NCI-H2029 treated with DMSO at 0.1 percent for 48 hours (cell line): Measurements from ENCODE around the gene BID.

Experiments used
- DNase-seq: peaks from one replicate; lab custom pipeline; 2025; lab: John Stamatoyannopoulos, UW

Gene BID

GRCh38 chr22:17734187-17734586 is 40.1 kb downstream of the BID start:
- DNase-seq: no peak

DNA sequence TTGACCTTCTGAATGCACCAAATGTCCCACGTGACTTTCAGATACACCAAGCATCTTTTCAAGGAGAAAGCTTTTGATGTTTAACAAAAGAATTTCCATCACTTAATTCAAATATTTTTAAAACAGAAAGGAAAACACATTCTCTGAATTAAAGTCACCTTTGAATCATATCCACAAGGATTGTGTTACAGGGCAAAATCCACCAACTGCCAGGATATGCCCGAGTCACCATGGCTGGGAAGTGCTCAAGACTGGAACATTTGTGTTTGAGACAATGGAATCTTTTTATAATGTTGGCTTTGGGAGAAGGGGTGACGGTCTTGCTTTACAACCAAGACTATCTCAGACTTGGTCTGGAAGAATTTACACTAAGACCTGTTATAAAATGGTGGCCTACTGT is 40.8 kb downstream of the BID start:
- DNase-seq: no peak

GRCh38 chr22:17732251-17732854 is 41.9 kb downstream of the BID start:
- no peak for DNase-seq

GRCh38 chr22:17729561-17729960 is 44.7 kb downstream of the BID start:
- no peak for DNase-seq

DNA sequence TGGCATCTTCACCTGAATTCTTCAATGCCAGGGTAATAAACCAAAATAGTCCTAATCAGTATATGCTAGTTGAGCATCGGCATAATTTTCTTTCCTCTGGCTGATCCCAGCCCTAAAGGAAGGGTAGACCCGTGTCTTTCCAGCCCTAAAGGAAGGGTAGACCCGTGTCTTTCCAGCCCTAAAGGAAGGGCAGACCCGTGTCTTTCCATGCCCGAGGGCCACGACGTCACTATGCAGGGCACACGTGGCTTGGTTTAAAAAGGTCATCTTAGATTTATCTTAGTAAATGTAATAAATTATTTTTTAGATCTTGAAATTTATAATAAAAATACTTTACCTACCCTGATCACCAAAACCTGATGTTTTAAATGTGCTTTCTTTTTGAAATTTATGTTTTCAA is 45.5 kb downstream of the BID start:
- no peak for DNase-seq

DNA sequence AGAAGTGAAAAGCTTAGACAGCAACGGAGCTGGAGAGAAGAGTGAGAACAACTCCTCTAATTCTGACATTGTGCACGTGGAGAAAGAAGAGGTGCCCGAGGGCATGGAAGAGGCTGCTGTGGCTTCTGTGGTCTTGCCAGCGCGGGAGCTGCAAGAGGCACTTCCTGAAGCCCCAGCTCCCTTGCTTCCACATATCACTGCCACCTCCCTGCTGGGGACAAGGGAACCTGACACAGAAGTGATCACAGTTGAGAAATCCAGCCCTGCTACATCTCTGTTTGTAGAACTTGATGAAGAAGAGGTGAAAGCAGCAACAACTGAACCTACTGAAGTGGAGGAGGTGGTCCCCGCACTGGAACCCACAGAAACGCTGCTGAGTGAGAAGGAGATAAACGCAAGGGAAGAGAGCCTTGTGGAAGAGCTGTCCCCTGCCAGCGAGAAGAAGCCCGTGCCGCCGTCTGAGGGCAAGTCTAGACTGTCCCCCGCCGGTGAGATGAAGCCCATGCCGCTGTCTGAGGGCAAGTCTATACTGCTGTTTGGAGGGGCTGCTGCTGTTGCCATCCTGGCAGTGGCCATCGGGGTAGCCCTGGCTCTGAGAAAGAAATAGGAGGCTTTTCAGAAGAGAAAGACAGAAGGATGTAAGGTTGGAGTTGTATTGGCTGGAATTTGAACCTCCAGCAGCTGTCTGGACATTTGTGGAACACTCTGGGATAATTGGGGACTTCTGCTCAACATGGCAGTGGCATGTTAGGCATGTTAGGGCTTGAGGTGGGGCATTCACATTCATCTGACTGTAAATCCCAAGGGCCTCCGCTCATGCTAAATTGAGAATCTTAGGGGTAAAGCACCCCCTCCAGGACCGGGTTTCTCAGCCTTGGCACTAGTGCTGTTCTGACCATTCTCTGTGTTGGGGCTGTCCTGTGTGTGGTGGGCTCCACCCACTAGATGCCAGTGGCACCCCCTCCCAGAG is 47.1 kb downstream of the BID start:
- DNase-seq: no peak

DNA sequence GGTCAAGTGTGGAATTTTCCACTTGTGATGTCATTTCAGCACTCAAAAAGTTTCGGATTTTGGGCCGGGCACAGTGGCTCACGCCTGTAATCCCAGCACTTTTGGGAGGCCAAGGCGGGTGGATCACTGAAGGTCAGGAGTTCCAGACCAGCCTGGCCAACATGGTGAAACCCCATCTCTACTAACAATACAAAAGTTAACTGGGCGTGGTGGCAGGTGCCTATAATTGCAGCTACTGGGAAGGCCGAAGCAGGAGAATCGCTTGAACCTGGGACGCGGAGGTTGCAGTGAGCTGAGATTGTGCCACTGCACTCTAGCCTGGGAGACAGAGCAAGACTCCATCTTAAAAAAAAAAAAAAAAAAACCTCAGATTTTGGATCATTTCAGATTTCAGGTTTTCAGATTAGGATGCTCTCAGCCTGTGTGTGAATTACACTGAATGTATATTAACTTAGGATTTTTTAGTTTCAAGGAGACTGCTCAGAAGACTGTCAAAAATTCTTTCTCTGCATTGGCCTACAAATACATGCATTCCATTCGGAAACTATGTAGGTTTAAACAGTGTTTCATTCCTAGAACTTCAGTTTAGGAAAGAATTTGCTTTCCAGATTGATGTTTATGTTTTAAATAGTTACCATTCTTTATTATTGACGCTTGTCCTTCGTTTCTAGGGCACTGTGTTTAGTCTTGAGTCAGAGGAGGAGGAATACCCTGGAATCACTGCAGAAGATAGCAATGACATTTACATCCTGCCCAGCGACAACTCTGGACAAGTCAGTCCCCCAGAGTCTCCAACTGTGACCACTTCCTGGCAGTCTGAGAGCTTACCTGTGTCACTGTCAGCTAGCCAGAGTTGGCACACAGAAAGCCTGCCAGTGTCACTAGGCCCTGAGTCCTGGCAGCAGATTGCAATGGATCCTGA is 48.0 kb downstream of the BID start:
- DNase-seq: no peak

DNA sequence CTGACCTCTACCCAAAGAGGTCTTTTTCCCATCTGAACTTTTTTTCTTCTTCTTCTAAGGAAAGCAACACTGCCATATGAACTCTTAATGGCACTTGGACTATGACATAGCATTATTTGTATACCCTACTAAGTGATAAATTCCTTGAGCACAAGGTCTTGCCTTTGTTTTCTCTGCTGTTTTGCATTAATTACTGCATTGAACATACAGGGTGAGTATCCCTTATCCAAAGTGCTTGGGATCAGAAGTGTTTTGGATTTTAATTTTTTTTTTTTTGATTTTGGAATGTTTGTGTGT is 48.8 kb downstream of the BID start:
- no peak for DNase-seq

DNA sequence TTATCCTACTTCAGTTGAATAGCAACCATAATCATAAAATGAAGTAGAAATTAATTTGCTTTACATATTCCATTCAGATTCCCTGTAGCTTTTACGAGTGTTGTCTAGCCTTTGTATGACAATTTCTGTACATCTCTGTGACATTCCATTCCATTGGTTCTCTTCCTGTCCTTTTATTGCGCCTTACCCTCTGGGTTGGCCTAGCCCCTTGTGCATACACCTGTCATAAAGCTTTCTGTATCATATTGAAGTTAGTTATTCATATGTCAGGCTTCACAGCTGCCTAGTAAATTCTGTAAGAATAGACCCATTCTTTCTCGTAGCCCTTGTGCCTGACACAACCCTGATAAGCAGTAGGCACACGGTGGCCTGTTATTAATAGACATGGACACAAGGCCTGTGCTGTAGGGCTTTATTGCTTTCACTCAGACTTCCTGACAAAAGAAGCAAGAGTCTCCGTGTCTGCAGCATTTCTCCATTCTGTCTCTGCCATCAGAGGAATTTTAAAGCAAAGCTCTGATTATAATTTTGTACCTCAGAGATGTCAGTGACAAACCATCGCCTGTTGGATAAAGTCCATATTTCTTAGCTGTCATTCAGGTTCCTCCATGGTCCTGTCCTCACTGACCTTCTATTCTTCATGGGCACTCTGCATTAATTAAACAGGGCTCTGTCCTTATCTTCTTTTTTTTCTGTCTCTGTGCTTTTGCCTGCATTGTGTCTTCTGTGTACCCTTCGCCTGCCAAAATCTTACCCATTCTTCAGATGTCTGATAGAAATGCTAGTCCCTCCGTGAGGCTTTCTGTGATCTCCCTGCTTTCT is 49.4 kb downstream of the BID start:
- DNase-seq: no peak

DNA sequence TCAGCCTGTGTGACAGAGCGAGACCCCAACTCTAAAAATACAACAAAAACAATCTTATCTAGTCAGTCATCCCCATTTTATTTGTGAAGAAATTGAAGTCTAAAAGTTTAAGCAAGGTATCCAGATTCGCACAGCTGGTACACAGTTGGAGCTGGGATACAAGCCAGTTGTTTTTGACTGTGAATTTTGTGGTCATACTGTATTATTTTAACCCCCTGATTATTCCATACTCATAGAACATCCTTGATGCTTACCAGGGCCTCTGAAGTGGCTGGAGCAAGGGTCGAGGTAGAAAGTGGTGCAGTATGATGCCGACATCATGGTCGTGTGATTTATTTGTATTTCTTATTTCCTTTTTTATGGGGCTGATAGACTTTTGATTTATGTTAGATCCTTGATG is 50.0 kb downstream of the BID start:
- no peak for DNase-seq

DNA sequence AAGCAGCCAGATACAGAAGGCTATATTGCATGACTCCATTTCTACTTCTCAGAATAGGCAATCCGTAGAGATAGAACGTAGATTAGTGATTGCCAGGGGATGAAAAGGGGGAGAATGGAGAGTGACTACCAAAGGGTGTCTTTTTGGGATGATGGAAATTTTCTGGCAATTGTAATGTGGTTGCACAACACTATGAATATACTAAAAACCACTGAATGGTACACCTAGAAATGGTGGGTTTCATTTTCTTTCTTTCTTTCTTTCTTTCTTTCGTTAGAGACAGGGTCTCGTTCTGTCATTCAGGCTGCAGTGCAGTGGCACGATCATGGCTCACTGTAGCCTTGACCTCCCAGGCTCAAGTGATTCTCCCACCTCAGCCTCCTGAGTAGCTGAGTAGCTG is 54.4 kb downstream of the BID start:
- DNase-seq: no peak

DNA sequence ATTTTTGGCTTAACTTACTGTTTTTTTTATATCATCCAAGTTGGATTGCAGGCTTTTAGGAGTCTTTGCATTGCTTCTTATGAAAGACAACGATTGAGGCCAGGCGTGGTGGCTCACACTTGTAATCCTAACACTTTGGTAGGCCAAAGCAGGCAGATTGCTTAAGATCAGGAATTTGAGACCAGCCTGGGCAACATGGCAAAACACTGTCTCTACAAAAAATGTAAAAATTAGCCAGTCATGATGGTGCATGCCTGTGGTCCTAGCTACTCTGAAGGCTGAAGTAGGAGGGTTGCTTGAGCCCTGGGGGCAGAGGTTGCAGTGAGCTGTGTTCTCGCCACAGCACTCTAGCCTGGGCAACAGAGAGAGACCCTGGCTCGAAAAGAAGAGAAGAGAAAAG is 56.6 kb downstream of the BID start:
- DNase-seq: no peak

DNA sequence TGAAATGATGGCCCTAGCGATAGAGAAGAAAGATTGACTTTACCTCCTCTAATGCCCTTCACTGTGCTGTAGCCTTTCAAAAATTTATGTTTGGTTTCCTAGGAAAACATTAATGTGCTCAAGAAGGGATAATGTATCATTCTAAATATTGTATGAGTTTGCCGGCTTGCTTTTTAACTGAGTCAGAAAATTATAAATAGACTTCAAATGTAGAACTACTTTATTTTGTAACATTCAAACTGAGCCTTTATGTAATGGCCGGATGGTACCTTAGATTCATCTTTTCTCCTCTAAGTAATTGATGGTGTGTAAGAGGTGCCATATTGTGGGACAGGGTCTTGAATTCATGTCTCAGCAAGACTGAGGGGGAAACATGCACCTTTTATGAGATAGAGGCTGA is 57.7 kb downstream of the BID start:
- no peak for DNase-seq

DNA sequence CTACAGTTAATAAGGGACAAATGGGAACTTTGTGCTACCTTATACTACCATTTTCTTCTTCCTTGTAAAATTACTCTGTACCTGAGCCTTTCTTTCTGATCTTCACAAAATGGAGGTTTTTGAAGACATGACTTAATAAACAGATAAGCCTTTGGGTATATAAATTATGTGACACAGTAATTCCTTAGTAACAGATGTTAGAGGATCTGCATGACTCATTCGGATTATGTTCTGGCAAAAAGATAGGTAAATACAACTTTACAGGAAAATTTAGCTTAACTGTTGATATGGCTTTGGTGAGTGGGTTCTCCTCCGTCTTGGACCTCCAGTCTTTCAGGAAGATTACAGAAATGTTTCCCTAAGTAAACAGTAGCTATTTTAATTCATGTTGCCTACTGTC is 61.8 kb downstream of the BID start:
- no peak for DNase-seq

- no peak for DNase-seq
Measured at GRCh38 chr22:17710023-17710422, 64.2 kb downstream of the BID start.

DNA sequence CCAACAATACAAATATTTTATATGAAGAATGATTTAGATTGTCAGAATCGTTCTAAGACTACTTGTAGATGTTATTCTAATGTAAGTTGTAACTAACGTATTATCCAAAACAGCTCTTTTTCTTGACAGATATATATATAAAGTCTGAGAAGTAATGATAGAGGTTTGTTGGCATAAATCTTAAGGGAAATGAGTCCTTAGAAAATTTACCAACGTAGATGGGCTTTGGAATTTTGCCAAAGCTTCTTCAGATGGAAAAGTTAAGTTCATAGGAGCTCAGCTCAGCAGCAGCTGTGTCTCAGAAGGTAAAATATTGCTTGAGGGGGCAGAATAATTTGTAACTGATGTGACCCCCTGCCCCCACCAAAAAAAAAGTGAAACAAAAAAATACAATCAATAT is 66.7 kb downstream of the BID start:
- no peak for DNase-seq

DNA sequence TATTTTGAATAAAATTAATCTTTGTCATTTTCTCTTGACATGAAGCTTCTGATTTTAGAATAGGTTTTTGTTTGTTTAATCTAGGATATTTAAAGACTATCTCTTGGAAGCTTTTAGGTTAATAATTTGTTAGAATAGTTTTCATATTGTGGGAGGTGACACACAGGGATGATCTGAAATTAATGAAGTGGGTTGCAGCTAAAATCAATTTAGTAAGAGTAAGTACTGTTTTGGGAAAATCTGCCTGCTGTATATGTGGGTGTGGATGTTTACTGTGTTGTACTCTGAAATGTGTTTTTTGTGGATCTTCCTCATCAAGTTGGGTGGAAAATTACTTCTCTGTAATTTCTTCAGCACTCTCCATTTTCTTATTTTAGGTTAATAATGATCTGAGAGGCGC is 67.3 kb downstream of the BID start:
- no peak for DNase-seq

- DNase-seq: peak; percentile 76
Measured at GRCh38 chr22:17705951-17706900, 68.0 kb downstream of the BID start.

DNA sequence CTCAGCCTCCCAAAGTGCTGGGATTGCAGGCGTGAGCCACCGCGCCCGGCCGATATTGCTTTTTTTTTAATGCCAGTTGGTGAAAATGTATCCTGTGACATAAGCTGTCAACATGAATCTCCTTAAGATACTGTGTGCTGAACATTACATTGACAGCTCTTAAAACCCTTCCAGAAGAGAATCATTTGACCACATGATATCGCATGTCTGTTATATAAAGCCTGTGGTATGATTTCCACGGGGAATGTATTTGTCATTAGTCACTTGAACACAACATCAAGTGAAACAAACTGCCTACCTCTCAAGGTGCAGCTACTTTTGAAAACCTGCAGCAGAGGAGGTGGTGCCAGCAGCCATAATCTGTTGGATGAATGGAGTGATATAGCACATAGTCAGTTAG is 68.7 kb downstream of the BID start:
- DNase-seq: no peak

DNA sequence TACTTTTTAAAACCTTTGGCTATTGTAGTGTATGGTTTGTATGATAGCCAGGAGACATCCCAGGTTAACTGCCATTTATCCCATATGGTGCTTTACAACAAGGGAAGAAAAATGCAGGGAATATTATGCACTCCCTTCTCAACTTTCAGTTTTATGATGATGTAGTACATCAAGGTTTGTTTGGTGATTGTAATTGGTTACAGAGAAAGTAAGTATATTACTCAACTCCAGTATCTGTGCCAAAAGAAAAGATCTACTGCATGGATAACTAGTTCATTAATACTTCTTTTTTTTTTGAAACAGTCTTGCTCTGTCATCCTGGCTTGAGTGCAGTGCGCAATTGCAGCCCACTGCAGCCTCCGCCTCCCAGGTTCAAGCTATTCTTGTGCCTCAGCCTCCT is 70.5 kb downstream of the BID start:
- DNase-seq: no peak

DNA sequence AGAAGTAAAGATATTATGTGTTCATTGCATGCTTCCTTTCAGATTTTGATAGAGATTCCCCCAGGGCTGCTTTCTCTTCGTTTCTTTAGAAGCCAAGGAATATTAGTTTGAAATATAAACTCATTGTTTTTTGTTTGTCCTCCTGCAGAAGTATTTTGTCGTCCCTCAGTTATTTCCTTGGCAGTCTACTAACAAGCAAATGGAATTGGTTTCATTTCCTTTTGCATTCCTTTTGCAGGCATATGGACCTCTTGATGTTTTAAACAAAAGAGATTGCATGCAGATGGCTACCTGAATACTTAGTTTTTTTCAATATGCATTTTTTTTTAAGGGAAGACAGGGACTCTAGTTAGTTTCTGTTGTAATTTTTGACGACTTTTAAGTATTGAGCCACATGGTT is 73.5 kb downstream of the BID start:
- DNase-seq: no peak
